Endothelial cell of umbilical vein (primary cell): Measurements from ENCODE around the gene TREML4. TPM values are rescaled to one million over a fixed set of nuclear protein-coding genes. Genes with fewer than 3 reads are reported as not detected.

ENCODE experiments used
- BruUV-seq: library from RNA; stranded (reverse); fragments of 400-500 nt; replicated peaks from 2 replicates; lab custom pipeline; 2021; lab: Mats Ljungman, UMichigan
- CTCF ChIA-PET: fragments of 300-600, 350-600 bp; sonication (Branson Sonifier 250); formaldehyde crosslinking; loops from one replicate; lab custom pipeline; 2021; ENCODE audit warnings: antibody characterized with exemption, inconsistent platforms; lab: Charles Lee
- POLR2A ChIA-PET: fragments of 300-600, 350-600 bp; sonication (Branson Sonifier 250); formaldehyde crosslinking; loops from one replicate; lab custom pipeline; 2021; ENCODE audit warnings: antibody characterized with exemption, inconsistent platforms; lab: Charles Lee
- DNase-seq: peaks from one replicate; pipeline ENCODE4 v3.0.0-alpha.2; 2011; ENCODE audit warnings: low read depth, low spot score
- FAIRE-seq: peaks from 2 replicates; lab custom pipeline; 2011; peaks lifted over from hg19 to GRCh38; lab: Jason Lieb, UNC
- H2AFZ ChIP-seq: 2 replicates; pipeline ENCODE4 v1.6.0; 2012; ENCODE audit warnings: low read depth, low read length, control low read depth, inconsistent platforms
- H3K27ac ChIP-seq: 2 replicates; pipeline ENCODE4 v1.5.1; 2011; ENCODE audit warnings: low read depth, mild to moderate bottlenecking, control low read depth, low read length, moderate library complexity; ENCODE audit not compliant: insufficient read depth
- H3K27me3 ChIP-seq, 2 experiments: 2 replicates each; pipeline versions ENCODE4 v1.6.0 to v1.6.1; 2011; ENCODE audit warnings: low read length in 2 of 2, mixed read lengths in 1 of 2; ENCODE audit not compliant: control insufficient read depth in 2 of 2, insufficient read depth in 2 of 2
- H3K36me3 ChIP-seq, 2 experiments: 2 replicates in 1 of 2; 3 replicates in 1 of 2; pipeline ENCODE4 v1.5.1; 2011; ENCODE audit warnings: low read length in 2 of 2, mild to moderate bottlenecking in 1 of 2, moderate library complexity in 1 of 2; ENCODE audit not compliant: control insufficient read depth in 2 of 2, insufficient read depth in 2 of 2; ENCODE audit errors: extremely low read depth in 1 of 2
- H3K4me1 ChIP-seq: 3 replicates; pipeline ENCODE4 v1.5.1; 2011; ENCODE audit warnings: mild to moderate bottlenecking, low read length; ENCODE audit not compliant: control insufficient read depth, insufficient read depth; ENCODE audit errors: extremely low read depth
- H3K4me2 ChIP-seq: 2 replicates; pipeline ENCODE4 v1.6.1; 2011; ENCODE audit warnings: low read length, control low read depth, mixed read lengths; ENCODE audit not compliant: insufficient read depth
- H3K4me3 ChIP-seq, 3 experiments: fragments of 200-600 bp in 1 of 3; sonication (generic), shearing (Covaris generic) in 1 of 3; replicated peaks in 1 of 3; 2 replicates each; pipeline ENCODE4 v1.5.1; 2011 to 2016; ENCODE audit warnings: control low read depth in 3 of 3, low read length in 3 of 3, mild to moderate bottlenecking in 2 of 3, inconsistent platforms in 1 of 3, low read depth in 1 of 3, moderate library complexity in 1 of 3; ENCODE audit not compliant: insufficient read depth in 1 of 3
- H3K79me2 ChIP-seq: 2 replicates; pipeline ENCODE4 v1.6.0; 2012; ENCODE audit warnings: low read length, inconsistent platforms; ENCODE audit not compliant: control insufficient read depth, insufficient read depth
- H3K9ac ChIP-seq: replicated peaks from 2 replicates; pipeline ENCODE3; 2011; ENCODE audit warnings: low read length, control low read depth; ENCODE audit not compliant: insufficient read depth; ENCODE audit errors: extremely low read depth
- H3K9me1 ChIP-seq: replicated peaks from 3 replicates; pipeline ENCODE4 v1.6.0; 2011; ENCODE audit warnings: mild to moderate bottlenecking, low read length; ENCODE audit not compliant: control insufficient read depth, insufficient read depth; ENCODE audit errors: extremely low read depth
- H3K9me3 ChIP-seq: replicated peaks from 2 replicates; pipeline ENCODE4 v1.5.1; 2012; ENCODE audit warnings: low read length, inconsistent platforms; ENCODE audit not compliant: control insufficient read depth, insufficient read depth
- H4K20me1 ChIP-seq: replicated peaks from 2 replicates; pipeline ENCODE3; 2011; ENCODE audit warnings: mild to moderate bottlenecking, low read length; ENCODE audit not compliant: control insufficient read depth, insufficient read depth; ENCODE audit errors: extremely low read depth
- EZH2 ChIP-seq: IDR thresholded peaks from 2 replicates; pipeline ENCODE4 v1.6.1; 2012; ENCODE audit warnings: borderline replicate concordance, low read depth, mild to moderate bottlenecking, moderate library complexity, low read length, inconsistent platforms; ENCODE audit not compliant: severe bottlenecking
- FOS ChIP-seq: IDR thresholded peaks from 2 replicates; pipeline ENCODE4 v1.6.1; 2011; ENCODE audit warnings: mild to moderate bottlenecking, low read length, moderate library complexity, borderline replicate concordance; ENCODE audit not compliant: insufficient read depth
- JUN ChIP-seq: IDR thresholded peaks from 2 replicates; pipeline ENCODE4 v1.6.1; 2011; ENCODE audit warnings: borderline replicate concordance, low read depth; ENCODE audit not compliant: insufficient read length, insufficient read depth
- MYC ChIP-seq: IDR thresholded peaks from one replicate; pipeline ENCODE4 v1.6.1; 2011; ENCODE audit warnings: mild to moderate bottlenecking, low read depth, low read length
- dilution Hi-C: fragments of 300-500 bp; cut with MboI; formaldehyde crosslinking; loops from one replicate; pipeline ENCODE4 v1.15.0; 2019; ENCODE audit warnings: low sequenced_read_pairs; ENCODE audit not compliant: extremely low pct_ligation_motif_present
- intact Hi-C: fragments of 100-400 bp; cut with micrococcal nuclease; formaldehyde crosslinking; loops from one replicate; pipeline ENCODE4 v1.10.0; 2022
- polyA plus RNA-seq, 4 experiments: library from polyadenylated mRNA; depleted of rRNA in 3 of 4; stranded (reverse) in 3 of 4; unstranded in 1 of 4; fragments of >200 nt; gene quantifications; 2 replicates each; pipeline versions ENCODE4 v1.2.1 to v1.2.3, GENCODE V29; 2011 to 2012; ENCODE audit warnings: missing spikeins in 1 of 4
- total RNA-seq: library from RNA; stranded (reverse); gene quantifications from 2 replicates; pipeline ENCODE4 v1.2.3, GENCODE V29; 2021
- TF ChIP-seq, protein P1 (sequence below), 2 donors: IDR thresholded peaks; 1 replicate in 1 of 2; 2 replicates in 1 of 2; pipeline ENCODE4 v1.5.1; 2011; ENCODE audit warnings: low read length in 2 of 2, mild to moderate bottlenecking in 2 of 2, moderate library complexity in 2 of 2, control low read depth in 1 of 2, inconsistent platforms in 1 of 2, low read depth in 1 of 2; ENCODE audit not compliant: insufficient read depth in 1 of 2; ENCODE audit errors: extremely low read depth in 1 of 2
- TF ChIP-seq, protein P2 (sequence below): IDR thresholded peaks from 2 replicates; pipeline ENCODE4 v1.6.1; 2011; ENCODE audit not compliant: insufficient read depth, insufficient read length

The TREML4 gene
- total and polyA plus RNA-seq, 2 donors (not counting 3 experiments of a cell fraction or from before 2014, with no cell fraction given) = not detected

DNA sequence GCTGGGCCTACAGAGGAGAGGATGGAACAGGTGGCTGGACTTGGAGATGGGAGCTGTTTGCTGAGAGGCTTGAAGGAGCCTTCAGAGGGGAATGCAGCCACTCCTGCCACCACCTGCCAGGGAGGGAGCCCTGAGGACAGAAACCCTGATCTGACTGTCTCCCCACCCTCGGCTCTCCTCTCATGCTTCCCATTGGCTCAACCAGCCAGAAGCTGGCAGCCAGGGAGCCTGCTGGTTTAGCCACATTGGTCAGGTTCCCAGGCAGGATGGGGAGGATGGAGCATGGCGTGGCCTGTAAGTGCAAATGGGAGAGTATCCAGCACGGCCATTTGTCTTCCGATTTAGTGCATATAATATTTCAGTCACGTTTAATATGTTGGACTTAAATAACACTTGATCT, 45.6 kb downstream of the TREML4 start:
- Histone ChIP-seq H3K9me1 (no peaks in the 10 kb centered on the region), H3K79me2 (no peaks in the 10 kb centered on the region), H3K9ac (no peak overlapping the region), H2AFZ (no peak overlapping the region), H3K4me3 (no peak overlapping the region), H3K9me3 (no peaks in the 10 kb centered on the region), H3K27ac (no peak overlapping the region), H3K4me1 (no peaks in the 10 kb centered on the region), H3K4me2 (no peak overlapping the region), H3K36me3 (no peaks in the 10 kb centered on the region), H4K20me1 (no peaks in the 10 kb centered on the region), H3K27me3 (no peaks in the 10 kb centered on the region)
- no TSS peak for BruUV-seq
- intact Hi-C loops (no loop called here), dilution Hi-C loops (no loop called here)
- no peak for TF ChIP-seq JUN
- no peak for TF ChIP-seq FOS
- ChIA-PET CTCF (no interaction called here), POLR2A (no interaction called here)
- DNase-seq = no peak
- FAIRE-seq = no peak

DNA sequence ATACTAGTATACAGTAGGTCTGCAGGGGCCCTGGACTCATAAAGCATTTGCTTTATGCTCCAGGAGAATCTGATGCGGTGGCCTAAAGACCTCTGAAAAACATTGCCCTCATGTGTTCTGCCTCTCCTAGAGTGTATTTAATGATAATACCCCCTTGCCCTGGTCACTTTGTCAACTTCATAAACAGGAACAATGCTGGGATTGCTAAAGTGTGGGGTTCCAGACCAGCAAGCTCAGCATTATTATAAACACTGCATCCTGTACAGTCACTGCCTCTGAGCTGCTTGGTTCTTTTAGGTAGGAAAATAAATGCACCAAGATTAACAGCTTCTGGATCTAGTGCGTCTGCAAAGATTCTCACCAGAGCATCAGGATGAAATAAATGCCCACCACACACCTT, 46.1 kb downstream of the TREML4 start:
- no peaks in the 10 kb centered on the region for H4K20me1 ChIP-seq
- no peaks in the 10 kb centered on the region for H3K79me2 ChIP-seq
- H3K9me3 ChIP-seq = no peaks in the 10 kb centered on the region
- dilution Hi-C loops = no loop called here
- H3K9ac ChIP-seq = no peak overlapping the region
- DNase-seq (no peak), FAIRE-seq (no peak)
- no peak overlapping the region for H3K27ac ChIP-seq
- no peaks in the 10 kb centered on the region for H3K36me3 ChIP-seq
- H3K27me3 ChIP-seq = no peaks in the 10 kb centered on the region
- H2AFZ ChIP-seq = no peak overlapping the region
- no peaks in the 10 kb centered on the region for H3K9me1 ChIP-seq
- no peak overlapping the region for H3K4me3 ChIP-seq
- ChIA-PET POLR2A (no interaction called here), CTCF (no interaction called here)
- TF ChIP-seq EZH2 (no peak), MYC (no peak)
- TF ChIP-seq, protein P1, sequence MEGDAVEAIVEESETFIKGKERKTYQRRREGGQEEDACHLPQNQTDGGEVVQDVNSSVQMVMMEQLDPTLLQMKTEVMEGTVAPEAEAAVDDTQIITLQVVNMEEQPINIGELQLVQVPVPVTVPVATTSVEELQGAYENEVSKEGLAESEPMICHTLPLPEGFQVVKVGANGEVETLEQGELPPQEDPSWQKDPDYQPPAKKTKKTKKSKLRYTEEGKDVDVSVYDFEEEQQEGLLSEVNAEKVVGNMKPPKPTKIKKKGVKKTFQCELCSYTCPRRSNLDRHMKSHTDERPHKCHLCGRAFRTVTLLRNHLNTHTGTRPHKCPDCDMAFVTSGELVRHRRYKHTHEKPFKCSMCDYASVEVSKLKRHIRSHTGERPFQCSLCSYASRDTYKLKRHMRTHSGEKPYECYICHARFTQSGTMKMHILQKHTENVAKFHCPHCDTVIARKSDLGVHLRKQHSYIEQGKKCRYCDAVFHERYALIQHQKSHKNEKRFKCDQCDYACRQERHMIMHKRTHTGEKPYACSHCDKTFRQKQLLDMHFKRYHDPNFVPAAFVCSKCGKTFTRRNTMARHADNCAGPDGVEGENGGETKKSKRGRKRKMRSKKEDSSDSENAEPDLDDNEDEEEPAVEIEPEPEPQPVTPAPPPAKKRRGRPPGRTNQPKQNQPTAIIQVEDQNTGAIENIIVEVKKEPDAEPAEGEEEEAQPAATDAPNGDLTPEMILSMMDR (IDR thresholded peaks at IDR 0.05; ENCODE audit: extremely low read depth in 1 of 2, insufficient read depth in 1 of 2, low read depth in 1 of 2, low read length in 2 of 2) = no peak
- TF ChIP-seq, protein P2, sequence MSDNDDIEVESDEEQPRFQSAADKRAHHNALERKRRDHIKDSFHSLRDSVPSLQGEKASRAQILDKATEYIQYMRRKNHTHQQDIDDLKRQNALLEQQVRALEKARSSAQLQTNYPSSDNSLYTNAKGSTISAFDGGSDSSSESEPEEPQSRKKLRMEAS = no peak
- H3K4me1 ChIP-seq = no peaks in the 10 kb centered on the region
- BruUV-seq = no TSS peak
- no peak overlapping the region for H3K4me2 ChIP-seq
- intact Hi-C loops = no loop called here
